HepG2 (cell line): ENCODE results near the gene SH2D1B. TPM values are rescaled to one million over a fixed set of nuclear protein-coding genes. Genes with fewer than 3 reads are reported as not detected.

Source experiments
- CCDC6 ChIP-seq: sonication (generic); formaldehyde crosslinking; IDR thresholded peaks from 2 replicates; pipeline ENCODE4 v1.8.1; 2022; ENCODE audit warnings: mild to moderate bottlenecking, missing genetic modification reagents, moderate library complexity
- CTCF ChIP-seq: sonication (generic); formaldehyde crosslinking; IDR thresholded peaks from 2 replicates; pipeline ENCODE4 v1.5.0; 2020; ENCODE audit warnings: mild to moderate bottlenecking, missing genetic modification reagents, moderate library complexity
- ESRRA ChIP-seq: sonication (generic); formaldehyde crosslinking; IDR thresholded peaks from 2 replicates; pipeline ENCODE4 v1.5.1; 2020; ENCODE audit warnings: mild to moderate bottlenecking, low read depth, missing genetic modification reagents
- FOXO4 ChIP-seq: sonication (generic); formaldehyde crosslinking; conservative IDR thresholded peaks from 2 replicates; pipeline ENCODE4 v1.8.1; 2023; ENCODE audit warnings: missing genetic modification reagents
- NCOR1 ChIP-seq: fragments of 200-600 bp; sonication (generic); IDR thresholded peaks from 2 replicates; pipeline ENCODE4 v1.7.0; 2017; ENCODE audit warnings: antibody characterized with exemption, low read length, borderline replicate concordance
- RBFOX2 ChIP-seq: fragments of 200-400 bp; formaldehyde crosslinking; IDR thresholded peaks from 2 replicates; pipeline ENCODE4 v1.6.1; 2017; ENCODE audit warnings: low read depth, mild to moderate bottlenecking, low read length
- SAP130 ChIP-seq: IDR thresholded peaks from 2 replicates; pipeline ENCODE4 v1.6.1; 2016; ENCODE audit warnings: low read depth
- SIN3A ChIP-seq: IDR thresholded peaks from 2 replicates; pipeline ENCODE4 v1.6.1; 2011; ENCODE audit warnings: low read depth, mild to moderate bottlenecking, control low read depth, low read length, borderline replicate concordance
- TCF12 ChIP-seq, 2 experiments: fragments of 450-650 bp in 1 of 2; sonication (generic) in 1 of 2; formaldehyde crosslinking in 1 of 2; IDR thresholded peaks; 2 replicates each; pipeline versions ENCODE4 v1.6.1 to v1.8.0; 2017 to 2022; ENCODE audit warnings: antibody characterized with exemption in 1 of 2, mild to moderate bottlenecking in 1 of 2, missing genetic modification reagents in 1 of 2, moderate library complexity in 1 of 2
- TEF ChIP-seq: sonication (generic); formaldehyde crosslinking; IDR thresholded peaks from 2 replicates; pipeline ENCODE4 v1.5.0; 2020; ENCODE audit warnings: missing genetic modification reagents
- ZFYVE20 ChIP-seq: sonication (generic); formaldehyde crosslinking; IDR thresholded peaks from 2 replicates; pipeline ENCODE4 v1.8.0; 2023; ENCODE audit warnings: low read depth, mild to moderate bottlenecking, moderate library complexity, missing genetic modification reagents, borderline replicate concordance
- ZNF253 ChIP-seq: sonication (generic); formaldehyde crosslinking; IDR thresholded peaks from 2 replicates; pipeline ENCODE4 v1.8.0; 2022; ENCODE audit warnings: mild to moderate bottlenecking, missing genetic modification reagents, borderline replicate concordance
- ZNF451 ChIP-seq: sonication (generic); formaldehyde crosslinking; IDR thresholded peaks from 2 replicates; pipeline ENCODE4 v1.5.0; 2020; ENCODE audit warnings: mild to moderate bottlenecking, missing genetic modification reagents
- ZNF460 ChIP-seq: sonication (generic); formaldehyde crosslinking; IDR thresholded peaks from 2 replicates; pipeline ENCODE4 v1.5.1; 2020; ENCODE audit warnings: missing genetic modification reagents, mild to moderate bottlenecking, borderline replicate concordance
- polyA plus RNA-seq, 8 experiments: library from polyadenylated mRNA; depleted of rRNA in 3 of 8; stranded (reverse) in 7 of 8; unstranded in 1 of 8; fragments of >200 nt; fragmentation: Illumina TruSeq in 4 of 8; extraction: Trizol in 4 of 8; gene quantifications; 2 replicates each; pipeline versions ENCODE4 v1.2.1 to v1.2.3, GENCODE V29; 2011 to 2016; ENCODE audit warnings: low read depth in 4 of 8, missing spikeins in 1 of 8, mixed read lengths in 1 of 8; ENCODE audit not compliant: insufficient read depth in 1 of 8
- total RNA-seq, 5 experiments: library from RNA; depleted of rRNA; stranded (reverse); fragments of >200 nt; fragmentation: Illumina TruSeq; extraction: Trizol; gene quantifications; 2 replicates each; pipeline ENCODE4 v1.2.3, GENCODE V29; 2016; ENCODE audit warnings: low read depth in 1 of 5

The SH2D1B gene
- total and polyA plus RNA-seq, 2 of the 13 experiments (the other 11 are each of a cell fraction or from before 2014, with no cell fraction given), result not detected

GRCh38 chr1:162397039-162397448 is 14.9 kb downstream of the SH2D1B start (continued):
- peak; percentile 47 for TF ChIP-seq CTCF (CRISPR knock-in tag)
- TF ChIP-seq TCF12 (IDR thresholded peaks at IDR 0.05), result no peak
- no peak for TF ChIP-seq TCF12 (CRISPR knock-in tag; IDR thresholded peaks at IDR 0.05)
- no peak for TF ChIP-seq ZNF460 (CRISPR knock-in tag)
- 0 out of 2 replicates have a peak, but pooled peaks have one; percentile 26 for TF ChIP-seq TEF
- TF ChIP-seq ESRRA (CRISPR knock-in tag), result no peak
- TF ChIP-seq SIN3A, result no peak
- TF ChIP-seq ZNF253 (CRISPR knock-in tag), result no peak
- TF ChIP-seq RBFOX2, result no peak
- no peak for TF ChIP-seq ZFYVE20
- no peak for TF ChIP-seq FOXO4
- no peak for TF ChIP-seq ZNF451 (CRISPR knock-in tag)
- TF ChIP-seq SAP130 (CRISPR knock-in tag), result no peak
- TF ChIP-seq CCDC6 (CRISPR knock-in tag), result no peak
- no peak for TF ChIP-seq NCOR1
